Measurements from ENCODE around the gene TMPRSS5.
"Not testable (repeated sequence)": the region's sequence is repeated elsewhere in the genome, so short reads cannot be mapped to it uniquely, and the experiment has no call there.

The TMPRSS5 gene

DNA sequence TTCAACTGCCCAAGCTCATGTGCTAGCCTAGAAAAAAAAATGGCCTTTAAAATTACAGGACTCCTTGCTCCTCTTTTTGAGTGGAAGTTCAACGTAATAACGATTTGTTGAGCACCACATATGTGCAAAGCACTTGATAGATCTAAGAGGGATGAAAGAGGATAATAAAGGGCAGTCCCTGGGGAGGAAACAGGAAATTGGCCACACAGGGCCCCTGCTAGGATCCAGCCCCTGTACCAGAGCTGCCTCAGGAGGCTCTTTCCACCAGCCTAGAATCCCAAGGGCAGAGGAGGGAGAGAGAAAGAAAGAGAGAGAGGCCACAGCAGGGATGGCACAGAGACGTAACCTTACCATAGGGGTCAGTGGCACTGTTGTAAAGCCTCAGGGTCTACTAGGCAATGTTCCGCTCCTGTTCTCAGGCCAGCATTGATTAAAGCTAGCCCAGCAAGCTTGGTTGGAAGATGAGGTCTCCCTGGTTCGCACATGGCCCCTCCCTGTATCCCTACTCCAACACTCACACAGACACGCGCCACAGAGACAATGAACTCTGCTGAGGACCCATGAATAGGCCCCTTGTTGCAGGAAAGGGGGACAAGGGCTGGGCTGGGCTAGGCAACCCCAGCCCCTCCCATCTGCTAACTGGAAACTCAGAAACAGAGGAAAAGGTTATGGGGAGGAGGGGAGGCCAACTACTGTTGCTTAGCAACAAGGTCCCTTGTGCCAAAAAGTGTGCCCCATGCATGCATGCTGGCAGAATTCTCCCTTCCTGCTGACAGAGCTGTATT is at the start of gene TMPRSS5:
TMPRSS5 (minus strand) TSS at position 438 of the 785 bp plus-strand sequence; CDS start at position 354, 84 bp downstream.
- DNase-seq = no peak

DNA sequence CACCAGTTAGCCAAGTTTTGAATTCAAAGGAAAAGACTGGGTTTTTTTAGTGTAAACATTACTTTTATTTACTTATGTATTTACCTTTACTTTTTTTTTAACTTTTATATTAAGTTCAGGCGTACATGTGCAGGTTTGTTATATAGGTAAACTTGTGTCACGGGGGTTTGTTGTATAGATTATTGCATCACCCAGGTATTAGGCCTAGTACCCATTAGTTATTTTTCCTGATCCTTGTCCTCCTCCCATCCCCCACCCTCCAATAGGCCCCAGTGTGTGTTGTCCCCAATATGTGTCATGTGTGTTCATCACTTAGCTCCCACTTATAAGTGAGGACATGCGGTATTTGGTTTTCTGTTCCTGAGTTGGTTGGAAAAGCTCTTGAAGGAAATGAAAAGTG is 46.8 kb upstream of the TMPRSS5 start:
- DNase-seq = no peak

DNA sequence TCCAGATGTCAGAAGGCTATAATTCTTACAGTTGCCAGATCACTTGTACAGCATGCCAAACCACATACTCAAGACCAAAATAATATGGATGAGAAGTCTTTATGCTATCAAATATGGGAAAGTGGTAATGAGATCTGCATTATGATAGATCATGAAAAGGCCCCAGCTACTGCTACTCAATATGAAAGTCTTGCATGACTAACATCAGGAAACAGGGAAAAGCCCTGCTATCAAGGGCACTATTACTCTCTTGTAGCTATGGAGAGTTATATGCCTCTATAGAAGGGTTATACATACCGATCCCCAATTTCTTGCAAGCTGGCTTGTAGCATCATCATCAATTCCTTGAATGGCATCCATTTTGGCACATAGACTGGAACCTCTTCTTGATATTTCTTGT is 30.2 kb upstream of the TMPRSS5 start:
- no peak for DNase-seq

DNA sequence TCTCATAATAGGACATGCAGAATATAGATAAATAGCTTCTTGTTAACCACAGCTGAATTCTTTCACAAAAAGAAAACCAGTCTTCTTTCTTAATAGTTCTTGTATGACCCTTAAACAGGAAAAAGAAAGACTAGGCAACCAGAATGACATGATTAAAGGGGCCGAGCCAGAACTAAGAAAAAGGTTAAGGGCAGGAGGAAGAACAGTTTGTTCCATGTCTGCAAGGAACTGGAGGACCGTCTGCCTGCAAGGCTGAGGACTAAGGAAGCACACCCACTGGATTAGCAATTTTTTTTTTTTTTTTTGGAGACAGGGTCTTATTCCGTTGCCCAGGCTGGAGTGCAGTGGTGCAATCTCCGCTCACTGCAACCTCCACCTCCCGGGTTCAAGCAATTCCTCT is 26.0 kb upstream of the TMPRSS5 start:
- no peak for DNase-seq

DNA sequence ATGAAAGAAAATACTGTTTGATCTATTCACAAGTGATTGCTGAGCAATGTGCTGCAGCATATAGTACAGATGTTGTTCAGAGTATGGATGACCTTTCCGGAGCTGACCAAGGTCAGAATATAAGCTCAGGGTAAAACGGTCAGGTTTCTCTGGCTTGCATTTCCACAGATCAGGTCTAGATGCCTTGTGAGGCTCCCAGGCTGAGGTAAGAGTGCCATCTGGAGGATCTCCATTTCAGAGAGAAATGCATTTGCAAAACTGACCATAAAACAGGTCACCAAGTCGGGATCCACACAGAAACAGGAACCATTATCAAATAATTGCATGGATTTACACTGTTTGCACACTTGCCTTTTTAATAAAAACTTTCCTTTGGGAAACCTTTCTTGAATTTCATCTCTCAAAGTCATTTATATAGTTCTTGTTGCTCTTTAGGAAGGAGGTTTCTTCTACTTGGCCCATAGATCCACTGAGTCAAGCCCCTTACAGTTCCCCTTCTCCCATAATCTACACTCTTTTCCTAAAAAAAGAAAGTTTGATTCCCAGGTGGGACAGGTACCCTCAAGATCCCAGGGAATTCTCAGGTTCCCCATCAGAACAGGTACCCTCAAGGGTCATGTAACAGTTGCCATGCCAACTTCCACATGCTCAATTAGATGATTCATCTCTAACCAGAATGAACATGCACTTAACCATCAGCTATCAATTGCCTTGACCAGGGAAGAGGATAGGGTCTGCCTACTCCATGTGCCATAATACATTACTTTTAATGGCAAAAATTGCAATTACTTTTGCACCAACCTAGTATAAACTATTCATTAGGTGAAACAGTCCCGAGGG is 25.0 kb upstream of the TMPRSS5 start:
- peak; percentile 28 for DNase-seq

DNA sequence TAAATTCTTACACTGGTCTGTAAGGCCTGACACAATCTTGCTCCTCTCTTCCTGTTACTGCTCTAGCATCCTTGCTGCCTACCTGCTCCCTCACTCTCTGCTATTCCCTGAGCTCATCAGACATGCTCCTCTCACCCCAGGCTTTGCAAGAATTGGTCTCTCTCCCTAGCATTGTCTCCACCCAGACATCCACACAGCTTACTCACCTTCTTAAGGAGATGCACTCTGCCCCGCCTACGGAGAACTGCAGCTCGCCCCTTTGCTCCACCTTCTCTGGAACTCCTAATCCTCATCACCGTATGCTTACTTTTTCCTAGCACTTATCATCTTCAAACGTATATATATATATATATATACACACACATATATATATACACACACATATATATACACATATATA is 23.3 kb upstream of the TMPRSS5 start:
- no peak for DNase-seq

DNA sequence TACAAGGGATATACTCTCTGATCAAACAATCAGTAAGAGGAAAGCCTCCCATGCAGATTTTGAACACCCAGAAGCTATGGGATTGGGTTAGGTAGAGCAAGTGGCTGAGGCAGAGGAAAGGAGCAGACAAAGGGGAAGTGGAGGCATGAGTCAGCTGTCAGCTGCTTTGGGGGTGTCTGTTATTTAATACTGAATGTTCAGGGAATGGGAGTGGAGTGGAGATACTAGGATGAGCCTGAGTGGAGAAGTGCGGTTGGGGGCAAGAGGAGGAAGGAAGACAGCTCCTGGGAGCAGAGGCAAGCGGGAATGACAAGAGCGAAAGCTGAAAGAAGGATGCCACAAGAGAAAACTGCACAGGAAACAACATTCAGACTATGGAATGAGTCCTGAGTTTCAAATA is 22.7 kb upstream of the TMPRSS5 start:
- no peak for DNase-seq

DNA sequence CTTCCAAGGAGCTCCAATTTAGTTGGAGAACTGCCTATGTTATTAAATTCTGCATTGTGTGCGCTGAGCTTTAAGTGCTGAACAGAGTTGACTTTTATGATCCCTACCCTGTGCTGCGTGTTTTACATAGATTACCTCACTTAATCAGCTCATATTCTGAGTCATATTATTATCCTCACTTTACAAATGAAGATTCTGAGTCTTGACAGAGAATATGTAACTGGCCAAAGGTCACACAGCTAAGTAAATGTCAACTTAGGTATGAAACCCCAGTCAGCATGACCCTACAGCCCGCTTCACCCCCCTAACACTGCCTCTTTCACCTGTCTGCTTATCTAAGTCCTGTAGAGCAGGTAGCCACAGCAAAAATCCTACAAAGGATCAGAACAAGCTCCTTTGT is 19.8 kb upstream of the TMPRSS5 start:
- DNase-seq = no peak

DNA sequence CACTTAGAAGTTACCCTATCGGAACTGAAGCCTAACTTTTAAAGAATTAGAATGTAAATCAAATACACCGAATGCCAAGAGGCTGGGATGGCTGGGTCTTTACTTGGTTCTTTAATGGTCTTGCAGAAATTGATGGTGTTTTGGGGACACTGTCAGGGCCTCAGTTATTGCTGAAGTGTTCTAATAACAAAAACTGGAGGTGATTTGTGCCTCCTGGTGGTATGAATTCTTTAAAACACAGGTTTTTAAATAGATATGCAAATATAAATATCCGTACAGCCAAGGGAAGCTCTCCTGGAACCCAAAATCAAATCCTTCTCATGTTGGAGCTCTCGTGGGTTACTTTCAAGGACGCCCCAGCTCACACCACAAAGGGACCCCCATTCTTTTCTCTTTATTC is 19.3 kb upstream of the TMPRSS5 start:
- DNase-seq = no peak

DNA sequence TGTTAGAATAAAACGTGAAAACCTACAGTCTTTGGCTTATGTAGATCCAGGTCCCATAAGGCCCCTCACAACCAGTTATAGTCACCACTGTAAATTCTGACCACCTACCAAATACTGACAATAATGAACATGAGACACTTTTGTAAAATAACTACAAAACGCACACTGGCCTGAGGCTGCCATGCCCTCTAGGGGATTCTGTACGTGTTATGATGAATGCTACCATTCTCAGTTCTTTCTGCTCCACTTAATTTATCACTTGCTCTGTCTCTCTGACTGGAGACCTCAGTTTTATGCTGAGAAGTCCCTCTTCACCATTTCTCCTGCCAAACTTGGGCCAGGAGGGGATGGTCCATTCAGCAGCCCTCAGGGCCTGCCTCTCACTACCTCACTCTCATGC is 18.7 kb upstream of the TMPRSS5 start:
- no peak for DNase-seq

DNA sequence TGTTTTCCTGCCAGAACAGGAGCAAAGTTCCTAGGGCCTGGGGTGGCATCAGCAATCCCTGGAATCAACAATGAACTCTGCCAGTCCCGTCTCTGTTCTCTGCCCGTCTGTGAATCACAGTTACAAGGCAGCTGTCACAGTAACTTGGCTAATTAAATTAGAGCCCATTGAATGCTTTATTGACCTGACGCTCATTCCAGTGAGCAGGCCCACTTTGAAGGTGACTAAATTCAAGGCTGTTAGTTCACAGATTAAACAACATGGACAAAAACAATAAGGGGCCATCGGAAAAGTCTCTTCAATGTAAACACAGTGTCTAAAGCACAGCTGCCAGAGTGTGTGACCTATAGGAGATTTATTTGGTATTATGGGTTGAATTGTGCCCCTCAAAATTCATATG is 17.7 kb upstream of the TMPRSS5 start:
- no peak for DNase-seq

DNA sequence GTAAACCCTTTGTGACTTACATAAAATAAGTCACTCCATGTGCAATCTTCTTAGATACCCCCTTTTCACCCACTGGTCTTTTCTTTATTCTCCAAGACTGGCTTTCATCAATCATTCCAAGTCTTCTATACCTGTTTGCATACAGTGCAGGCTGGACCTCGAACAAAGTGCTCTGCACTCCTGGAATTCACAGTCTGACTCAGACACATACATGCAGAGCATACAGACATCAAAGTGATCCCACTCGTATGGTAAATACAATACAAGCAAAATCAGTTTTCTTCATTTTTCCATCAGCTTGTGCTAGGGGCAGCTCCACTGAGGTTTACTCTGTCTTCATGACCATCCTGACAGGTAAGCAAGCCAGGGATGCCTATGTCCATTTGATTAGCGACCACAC is 16.8 kb upstream of the TMPRSS5 start:
- no peak for DNase-seq

DNA sequence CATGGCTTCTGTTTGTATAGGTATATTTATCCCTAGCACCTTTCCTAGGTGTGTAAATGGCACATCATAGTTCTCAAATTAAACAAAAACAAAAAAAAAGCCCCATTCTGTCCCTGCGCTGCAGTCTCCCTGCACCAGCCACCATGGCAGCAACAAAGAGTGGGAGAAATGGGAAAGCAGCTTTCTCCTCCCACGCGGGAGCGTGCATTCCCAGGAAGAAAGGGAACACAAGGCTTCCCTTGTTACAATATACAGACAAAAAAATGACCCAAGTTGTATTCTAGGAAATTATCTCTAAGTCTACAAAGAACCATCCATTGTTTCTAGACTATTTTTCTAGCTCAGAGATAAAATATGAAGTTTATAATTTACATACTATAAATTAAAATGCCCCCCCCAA is 16.1 kb upstream of the TMPRSS5 start:
- no peak for DNase-seq

DNA sequence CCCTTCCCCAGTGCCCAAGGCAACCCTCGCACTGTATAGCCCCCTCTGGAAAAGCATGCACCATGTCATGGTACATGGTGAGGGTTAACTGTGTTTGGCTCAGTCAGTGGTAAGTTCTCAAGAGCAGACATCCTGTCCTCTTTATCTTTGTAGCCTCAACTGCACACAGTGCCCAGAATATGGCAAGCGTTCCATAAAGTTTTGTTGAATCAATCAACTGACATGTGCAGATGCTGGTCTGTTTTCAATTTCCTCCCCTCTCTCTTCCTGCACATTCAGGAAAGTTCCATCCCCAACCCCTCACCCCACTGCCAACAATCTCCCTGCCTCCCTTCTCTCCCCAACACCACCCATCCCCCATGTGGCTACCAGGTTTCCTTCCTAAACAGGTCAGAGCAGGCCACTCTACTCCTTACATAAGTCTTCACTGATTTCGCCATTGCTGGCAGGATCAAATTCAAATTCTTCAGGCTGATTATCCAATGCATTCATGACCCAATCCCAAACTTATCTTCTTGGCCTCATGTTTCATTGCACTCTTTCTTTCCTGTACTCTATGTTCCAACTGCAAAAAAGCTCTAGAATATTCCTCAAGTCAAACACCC is 15.5 kb upstream of the TMPRSS5 start:
- no peak for DNase-seq

DNA sequence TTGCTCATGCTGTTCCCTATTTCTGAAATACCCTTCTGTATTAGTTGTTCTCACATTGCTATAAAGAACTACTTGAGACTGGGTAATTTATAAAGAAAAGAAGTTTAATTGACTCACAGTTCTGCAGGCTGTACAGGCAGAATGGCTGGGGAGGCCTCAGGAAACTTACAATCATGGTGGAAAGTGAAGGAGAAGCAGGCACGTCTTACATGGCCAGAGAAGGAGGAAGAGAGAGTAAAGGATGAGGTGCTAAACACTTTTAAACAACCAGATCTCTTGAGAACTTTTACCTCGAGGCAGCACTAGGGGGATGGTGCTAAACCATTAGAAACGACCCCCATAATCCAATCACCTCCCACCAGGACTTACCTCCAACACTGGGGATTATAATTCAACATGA is 14.4 kb upstream of the TMPRSS5 start:
- not testable (repeated sequence) for DNase-seq

DNA sequence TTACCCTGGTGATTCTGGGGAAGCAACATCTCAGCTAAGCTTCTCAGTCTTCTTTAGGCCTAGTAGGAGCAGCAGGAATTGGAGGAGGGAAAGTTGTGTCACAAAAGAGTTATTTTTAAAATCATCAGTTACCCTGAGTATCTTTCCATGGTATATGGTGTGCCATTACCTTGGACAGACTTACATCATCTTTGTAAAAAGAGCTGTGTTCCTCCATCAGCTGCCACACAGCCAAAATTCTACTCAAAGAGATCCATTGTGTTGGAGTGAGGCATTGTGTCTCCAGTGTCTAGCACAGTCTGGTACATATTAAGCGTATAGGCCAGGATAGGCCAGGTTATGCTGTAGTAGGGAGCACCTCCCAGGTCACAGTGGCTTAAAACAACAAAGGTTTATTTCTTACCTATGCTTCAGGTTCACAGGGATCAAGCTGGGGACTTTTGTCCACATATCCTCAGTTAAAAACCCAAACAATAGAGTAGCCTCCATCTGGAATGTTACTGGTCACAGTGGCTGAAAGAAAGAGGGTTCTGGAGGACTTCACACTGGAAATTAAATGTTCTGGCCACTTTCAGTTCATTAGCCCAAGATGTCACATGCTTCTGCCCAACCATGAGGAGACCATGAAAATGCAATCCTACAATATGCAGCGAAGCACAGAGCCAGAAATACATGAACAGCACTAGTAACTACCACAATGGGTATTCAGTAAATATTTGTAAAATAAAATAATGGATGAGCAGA is 9.9 kb upstream of the TMPRSS5 start:
- DNase-seq = no peak

DNA sequence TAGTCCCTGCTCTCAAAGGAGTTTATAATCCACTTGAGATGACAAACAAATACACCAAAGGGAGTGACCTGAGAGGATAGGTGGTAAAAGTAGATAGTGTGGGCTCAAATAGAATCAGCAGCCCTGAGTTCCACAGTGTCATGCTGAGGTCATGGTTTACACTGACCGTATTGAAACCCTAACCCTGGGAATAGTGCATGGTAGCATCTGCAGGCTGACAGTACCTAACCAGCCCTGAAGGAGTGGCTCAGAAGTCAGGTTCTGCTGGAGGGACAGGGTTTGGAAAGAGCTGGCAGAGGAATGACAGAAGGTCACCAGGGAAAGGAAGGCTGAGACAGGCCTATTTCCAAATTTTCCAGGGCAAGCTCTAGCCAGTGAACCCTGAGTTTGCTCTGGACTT is 9.2 kb upstream of the TMPRSS5 start:
- DNase-seq = no peak

DNA sequence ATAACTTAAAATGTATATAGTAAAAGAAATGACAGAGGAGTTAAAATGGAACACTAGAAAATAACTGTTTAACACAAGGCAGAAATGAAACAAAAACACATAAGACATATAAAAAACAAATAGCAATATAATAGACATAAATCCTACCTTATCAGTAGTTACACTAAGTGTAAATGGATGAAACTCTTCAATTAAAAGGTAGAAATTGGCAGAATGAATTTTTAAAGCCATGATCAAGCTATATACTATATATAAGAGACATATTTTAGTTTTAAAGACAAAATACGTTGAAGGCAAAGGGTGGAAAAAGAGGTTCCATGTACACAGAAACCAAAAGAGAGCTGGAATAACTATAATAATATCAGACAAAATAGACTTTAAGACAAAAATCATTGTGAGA is 4.9 kb upstream of the TMPRSS5 start:
- no peak for DNase-seq

DNA sequence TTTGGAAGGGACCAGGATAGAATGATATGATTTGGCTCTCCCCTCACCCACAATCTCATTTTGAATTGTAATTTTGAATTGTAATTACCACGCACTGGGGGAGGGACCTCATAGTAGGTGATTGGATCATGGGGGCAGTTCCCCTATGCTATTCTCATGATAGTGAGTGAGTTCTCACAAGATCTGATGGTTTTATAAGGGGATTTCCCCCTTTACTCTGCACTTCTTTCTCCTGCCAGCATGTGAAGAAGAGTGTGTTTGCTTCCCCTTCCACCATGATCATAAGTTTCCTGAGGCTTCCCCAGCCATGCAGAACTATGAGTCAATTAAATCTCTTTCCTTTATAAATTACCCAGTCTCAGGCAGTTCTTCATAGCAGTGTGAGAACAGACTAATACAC is 2.6 kb downstream of the TMPRSS5 start:
- not testable (repeated sequence) for DNase-seq

DNA sequence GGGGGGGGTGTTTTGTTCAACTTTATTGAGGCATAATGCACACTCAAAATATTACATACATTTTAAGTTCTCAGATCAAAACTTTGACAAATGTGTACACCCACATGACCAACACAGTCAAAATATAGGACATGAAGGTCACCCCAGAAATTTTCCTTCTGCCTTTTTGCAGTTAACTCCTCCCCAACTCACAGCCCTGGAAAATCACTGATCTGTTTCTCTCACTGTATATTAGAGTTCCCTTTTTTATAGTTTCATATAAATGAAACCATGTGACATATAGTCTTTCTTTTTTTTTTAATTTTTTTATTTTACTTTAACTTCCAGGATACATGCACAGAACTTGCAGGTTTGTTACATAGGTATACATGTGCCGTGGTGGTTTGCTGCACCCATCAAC is 4.6 kb downstream of the TMPRSS5 start:
- DNase-seq = no peak

DNA sequence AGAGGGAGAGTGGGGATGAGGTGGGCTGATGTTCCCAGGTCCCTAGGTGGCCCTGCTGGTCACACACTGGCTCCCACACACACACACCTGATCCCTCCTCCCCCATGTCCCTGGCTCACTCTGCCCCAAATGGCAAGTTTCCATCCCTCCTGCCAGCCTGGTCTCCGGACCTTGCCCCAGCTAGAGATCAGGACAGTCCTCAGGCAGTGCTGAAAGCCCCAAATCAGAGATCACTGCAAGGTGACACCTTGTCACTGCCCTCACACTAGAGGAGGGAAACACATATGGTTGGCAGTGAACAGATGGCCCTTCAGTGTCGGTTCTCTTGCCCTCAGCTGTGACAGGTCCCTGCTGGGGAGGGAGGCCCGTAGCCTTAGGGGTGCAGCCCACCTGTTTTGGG is 7.6 kb downstream of the TMPRSS5 start:
- no peak for DNase-seq

DNA sequence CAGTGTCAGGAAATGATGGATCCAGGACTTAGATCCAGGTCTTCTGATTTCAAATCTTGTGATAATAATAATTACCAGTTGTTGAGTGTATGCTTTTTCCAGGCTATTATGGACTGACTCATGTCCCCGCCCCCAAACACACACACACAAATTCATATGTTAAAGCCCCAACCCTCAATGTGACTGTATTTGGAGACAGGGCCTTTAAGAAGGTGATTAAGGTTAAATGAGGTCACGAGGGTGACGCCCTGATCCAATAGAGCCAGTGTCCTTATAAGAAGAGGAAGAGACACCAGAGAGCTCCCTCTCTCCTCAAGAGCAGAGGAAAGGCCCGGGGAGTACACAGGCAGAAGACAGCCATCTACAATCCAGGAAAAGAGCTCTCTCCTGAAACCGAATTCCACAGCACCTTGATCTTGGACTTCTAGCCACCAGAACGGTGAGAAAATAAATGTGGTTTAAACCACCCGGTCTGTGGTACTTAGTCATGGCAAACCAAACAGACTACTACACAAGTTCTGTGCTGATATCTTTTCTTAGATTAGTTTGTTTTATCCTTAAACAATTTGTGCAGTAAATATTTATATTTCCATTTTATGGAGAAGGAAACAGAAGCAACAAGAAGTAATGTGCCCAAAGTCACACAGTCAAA is 8.2 kb downstream of the TMPRSS5 start:
- DNase-seq = no peak

DNA sequence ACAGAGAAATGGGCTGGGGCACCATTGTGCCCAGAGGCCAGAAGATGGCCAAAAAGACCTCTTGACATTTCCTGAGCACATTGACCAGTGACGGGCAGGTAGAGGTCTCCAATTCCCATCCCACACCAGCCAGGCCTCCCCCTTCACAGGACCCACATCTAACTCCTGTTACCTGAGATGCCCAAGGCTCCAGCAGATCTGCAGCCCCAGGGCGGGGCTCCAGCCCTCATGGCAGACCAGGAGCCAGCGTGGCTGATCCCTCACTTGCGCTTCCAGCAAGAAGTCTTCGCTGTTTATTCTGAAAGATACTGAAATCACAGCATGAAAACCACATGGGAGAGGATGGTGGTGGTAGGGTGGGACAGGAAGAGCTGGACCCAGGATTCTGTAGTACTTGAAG is 9.0 kb downstream of the TMPRSS5 start:
- DNase-seq = no peak

All from RPMI8226 (cell line).